ENCODE data around the gene WNT1. TPM values are rescaled to one million over a fixed set of nuclear protein-coding genes. Genes with fewer than 3 reads are reported as not detected.
A peak's percentile ranks its signal among the peaks of the same experiment; 100 is the strongest.

Gene WNT1
- total RNA-seq, 2 donors from 2014 or later = not detected

DNA sequence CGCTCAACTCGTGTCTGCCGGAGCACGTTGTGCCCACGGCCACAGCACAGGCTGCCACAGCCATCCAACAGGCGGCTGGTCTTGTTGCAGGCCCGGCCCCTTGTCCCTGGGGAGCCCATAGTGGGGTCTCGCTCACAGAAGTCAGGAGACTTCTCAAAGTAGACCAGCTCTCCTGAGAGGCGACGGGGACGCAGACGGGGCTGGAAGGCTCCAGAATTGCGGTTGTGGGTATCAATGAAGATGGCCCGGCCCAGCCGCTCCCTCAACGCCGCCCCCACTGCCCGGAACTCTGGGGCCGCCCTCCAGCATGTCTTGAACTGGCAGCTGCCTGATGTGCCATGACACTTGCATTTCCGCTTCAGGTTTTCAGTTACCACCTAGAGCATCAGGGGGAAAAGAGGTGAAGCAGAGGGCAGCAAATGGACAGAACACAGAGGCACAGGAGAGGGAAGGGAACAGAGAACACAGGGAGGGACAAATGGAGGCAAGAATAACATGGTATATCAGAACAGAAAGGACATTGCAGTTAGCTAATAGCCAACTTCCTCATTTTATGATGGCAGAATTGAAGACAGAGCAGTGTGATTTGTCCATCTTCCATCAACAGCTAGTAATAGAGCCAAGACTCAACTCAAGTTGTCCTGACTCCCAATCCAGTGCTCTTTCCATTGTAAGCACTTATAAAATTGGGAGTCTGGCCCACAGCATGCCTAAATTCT is 11.8 kb upstream of the WNT1 start:
- Mint-ChIP-seq H3K4me1 (peaks cover 17% of the 10 kb centered on the region), H3K27me3 (ENCODE audit: insufficient read depth) (peaks cover 43% of the 10 kb centered on the region), H3K4me3 (no peak overlapping the region), H3K9me3 (no peaks in the 10 kb centered on the region), H3K36me3 (ENCODE audit: low read depth) (no peaks in the 10 kb centered on the region), H3K27ac (no peak overlapping the region)
- Histone ChIP-seq H3K4me1 (ENCODE audit: control insufficient read depth, insufficient read depth, low read length) (no peaks in the 10 kb centered on the region), H3K27ac (ENCODE audit: low read depth, low read length) (no peak overlapping the region), H3K4me3 (ENCODE audit: low read length) (no peak overlapping the region), H3K36me3 (ENCODE audit: control insufficient read depth, insufficient read depth, low read length) (no peaks in the 10 kb centered on the region), H3K27me3 (ENCODE audit: control insufficient read depth, insufficient read depth, low read length, poor library complexity, severe bottlenecking) (peaks cover 38% of the 10 kb centered on the region), H3K9me3 (ENCODE audit: control insufficient read depth, low read length) (no peaks in the 10 kb centered on the region), H3K9ac (ENCODE audit: extremely low read depth, low read length, poor library complexity, severe bottlenecking) (no peak overlapping the region)
- 85 to 90% methylated on average over 12 to 20 of the region's 20 CpGs for WGBS, 2 experiments (ENCODE audit: insufficient coverage in 1 of 2, insufficient read length in 1 of 2)
- TF ChIP-seq, protein P1, sequence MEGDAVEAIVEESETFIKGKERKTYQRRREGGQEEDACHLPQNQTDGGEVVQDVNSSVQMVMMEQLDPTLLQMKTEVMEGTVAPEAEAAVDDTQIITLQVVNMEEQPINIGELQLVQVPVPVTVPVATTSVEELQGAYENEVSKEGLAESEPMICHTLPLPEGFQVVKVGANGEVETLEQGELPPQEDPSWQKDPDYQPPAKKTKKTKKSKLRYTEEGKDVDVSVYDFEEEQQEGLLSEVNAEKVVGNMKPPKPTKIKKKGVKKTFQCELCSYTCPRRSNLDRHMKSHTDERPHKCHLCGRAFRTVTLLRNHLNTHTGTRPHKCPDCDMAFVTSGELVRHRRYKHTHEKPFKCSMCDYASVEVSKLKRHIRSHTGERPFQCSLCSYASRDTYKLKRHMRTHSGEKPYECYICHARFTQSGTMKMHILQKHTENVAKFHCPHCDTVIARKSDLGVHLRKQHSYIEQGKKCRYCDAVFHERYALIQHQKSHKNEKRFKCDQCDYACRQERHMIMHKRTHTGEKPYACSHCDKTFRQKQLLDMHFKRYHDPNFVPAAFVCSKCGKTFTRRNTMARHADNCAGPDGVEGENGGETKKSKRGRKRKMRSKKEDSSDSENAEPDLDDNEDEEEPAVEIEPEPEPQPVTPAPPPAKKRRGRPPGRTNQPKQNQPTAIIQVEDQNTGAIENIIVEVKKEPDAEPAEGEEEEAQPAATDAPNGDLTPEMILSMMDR (conservative IDR thresholded peaks at IDR 0.05) = no peak
- peak; percentile 66 for DNase-seq

DNA sequence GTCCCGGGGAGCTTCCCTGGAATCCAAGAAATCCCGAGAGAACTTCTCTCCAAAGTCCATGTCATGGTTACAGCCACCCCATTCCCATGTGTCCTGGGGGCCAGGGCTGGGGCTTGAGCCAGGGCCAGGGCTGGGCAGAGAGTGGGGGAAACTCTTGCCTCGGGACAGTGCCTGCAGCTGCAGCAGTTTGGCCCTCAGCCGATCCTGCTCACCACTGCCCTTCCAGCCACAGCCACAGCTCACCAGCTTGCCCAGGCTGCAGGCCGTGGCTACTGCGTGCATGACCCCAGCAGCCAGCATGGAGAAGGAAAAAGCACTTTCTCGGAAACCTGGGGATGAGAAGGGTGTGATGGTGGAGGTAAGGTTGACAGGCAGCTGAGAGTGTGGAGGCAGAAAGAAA is 10.1 kb upstream of the WNT1 start:
- no peaks in the 10 kb centered on the region for H3K9me3 ChIP-seq (ENCODE audit: control insufficient read depth, low read length)
- H3K9ac ChIP-seq (ENCODE audit: extremely low read depth, low read length, poor library complexity, severe bottlenecking) = no peak overlapping the region
- peak; percentile 73 for DNase-seq
- Mint-ChIP-seq H3K4me3 (no peak overlapping the region), H3K9me3 (no peaks in the 10 kb centered on the region), H3K27me3 (ENCODE audit: insufficient read depth) (peaks cover 60% of the 10 kb centered on the region), H3K27ac (no peak overlapping the region), H3K36me3 (ENCODE audit: low read depth) (no peaks in the 10 kb centered on the region), H3K4me1 (peaks cover 20% of the 10 kb centered on the region)
- TF ChIP-seq, protein P1 (conservative IDR thresholded peaks at IDR 0.05) = no peak
- 66 to 72% methylated on average over 3 to 7 of the region's 7 CpGs for WGBS, 2 experiments (ENCODE audit: insufficient coverage in 1 of 2, insufficient read length in 1 of 2)
- no peaks in the 10 kb centered on the region for H3K36me3 ChIP-seq (ENCODE audit: control insufficient read depth, insufficient read depth, low read length)
- H3K27ac ChIP-seq (ENCODE audit: low read depth, low read length) = no peak overlapping the region
- H3K27me3 ChIP-seq (ENCODE audit: control insufficient read depth, insufficient read depth, low read length, poor library complexity, severe bottlenecking) = peaks cover 55% of the 10 kb centered on the region
- H3K4me3 ChIP-seq (ENCODE audit: low read length) = no peak overlapping the region
- no peaks in the 10 kb centered on the region for H3K4me1 ChIP-seq (ENCODE audit: control insufficient read depth, insufficient read depth, low read length)

DNA sequence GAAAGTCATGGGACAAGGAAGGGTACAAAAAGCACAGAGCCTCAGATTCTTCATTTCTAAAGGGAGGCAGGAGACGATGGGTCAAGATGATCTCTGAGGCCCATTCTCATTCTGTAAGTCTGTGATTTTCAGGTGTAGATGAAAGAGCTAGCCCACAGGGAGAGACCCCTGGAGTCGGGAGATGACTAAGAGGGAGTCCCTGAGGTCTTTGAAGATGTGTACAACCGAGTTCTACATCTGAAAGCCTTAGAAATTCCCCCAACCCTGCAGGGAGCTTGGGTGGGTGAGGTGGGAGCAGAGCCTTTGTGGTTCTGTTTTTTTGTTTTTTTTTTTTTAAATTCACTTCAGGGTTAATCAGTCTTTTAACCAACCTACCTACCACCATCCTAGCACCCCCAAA is 9.7 kb upstream of the WNT1 start:
- 55 to 66% methylated on average over 1 to 3 of the region's 3 CpGs for WGBS, 2 experiments (ENCODE audit: insufficient coverage in 1 of 2, insufficient read length in 1 of 2)

More for the DNA sequence above, 9.7 kb upstream of the WNT1 start:
- H3K4me3 ChIP-seq (ENCODE audit: low read length) = no peak overlapping the region
- no peaks in the 10 kb centered on the region for H3K4me1 ChIP-seq (ENCODE audit: control insufficient read depth, insufficient read depth, low read length)
- H3K36me3 ChIP-seq (ENCODE audit: control insufficient read depth, insufficient read depth, low read length) = no peaks in the 10 kb centered on the region
- peaks cover 20% of the 10 kb centered on the region for H3K4me1 Mint-ChIP-seq
- H3K36me3 Mint-ChIP-seq (ENCODE audit: low read depth) = no peaks in the 10 kb centered on the region
- H3K27me3 ChIP-seq (ENCODE audit: control insufficient read depth, insufficient read depth, low read length, poor library complexity, severe bottlenecking) = peaks cover 60% of the 10 kb centered on the region
- H3K27ac Mint-ChIP-seq = no peak overlapping the region
- H3K9me3 ChIP-seq (ENCODE audit: control insufficient read depth, low read length) = no peaks in the 10 kb centered on the region
- H3K27ac ChIP-seq (ENCODE audit: low read depth, low read length) = no peak overlapping the region
- TF ChIP-seq, protein P1 (conservative IDR thresholded peaks at IDR 0.05) = no peak
- H3K9me3 Mint-ChIP-seq = no peaks in the 10 kb centered on the region
- H3K4me3 Mint-ChIP-seq = no peak overlapping the region
- no peak for DNase-seq
- H3K9ac ChIP-seq (ENCODE audit: extremely low read depth, low read length, poor library complexity, severe bottlenecking) = no peak overlapping the region
- peaks cover 64% of the 10 kb centered on the region for H3K27me3 Mint-ChIP-seq (ENCODE audit: insufficient read depth)

All from endodermal cell (in vitro differentiated cells).